Kidney (tissue), 14 donors: Measurements from ENCODE around the gene ZBTB16. TPM values are rescaled to one million over a fixed set of nuclear protein-coding genes. Genes with fewer than 3 reads are reported as not detected.
A peak's percentile ranks its signal among the peaks of the same experiment; 100 is the strongest.

ENCODE experiments used
- DNase-seq, 5 donors: peaks; one replicate each; pipeline ENCODE4 v3.0.0-alpha.2; 2013 to 2020
- FAIRE-seq: peaks from 2 replicates; lab custom pipeline; 2012; peaks lifted over from hg19 to GRCh38; lab: Jason Lieb, UNC
- H3K27ac ChIP-seq, 2 donors: one replicate each; pipeline ENCODE4 v1.7.0; 2013; ENCODE audit warnings: low read depth in 2 of 2, low read length in 2 of 2, inconsistent platforms in 1 of 2
- H3K27me3 ChIP-seq: one replicate; pipeline ENCODE4 v1.7.1; 2013; ENCODE audit warnings: low read length, inconsistent platforms; ENCODE audit not compliant: control insufficient read depth, insufficient read depth
- H3K36me3 ChIP-seq, 3 donors: one replicate each; pipeline versions ENCODE4 v1.7.0 to v1.7.1; 2013; ENCODE audit warnings: low read length in 3 of 3, control low read depth in 1 of 3, inconsistent platforms in 1 of 3; ENCODE audit not compliant: insufficient read depth in 3 of 3, control insufficient read depth in 2 of 3
- H3K4me1 ChIP-seq, 3 donors: one replicate each; pipeline versions ENCODE4 v1.7.0 to v1.7.1; 2013; ENCODE audit warnings: low read length in 3 of 3, inconsistent platforms in 1 of 3, low read depth in 1 of 3; ENCODE audit not compliant: control insufficient read depth in 2 of 3, insufficient read depth in 2 of 3
- H3K4me3 ChIP-seq, 3 donors: one replicate each; pipeline versions ENCODE4 v1.7.0 to v1.8.1; 2013; ENCODE audit warnings: low read length in 3 of 3, control low read depth in 1 of 3, inconsistent platforms in 1 of 3
- H3K9ac ChIP-seq, 3 donors: one replicate each; pipeline versions ENCODE4 v1.7.0 to v1.7.1; 2013; ENCODE audit warnings: low read length in 3 of 3, control low read depth in 1 of 3, inconsistent platforms in 1 of 3
- H3K9me3 ChIP-seq, 3 donors: one replicate each; pipeline versions ENCODE4 v1.7.0 to v1.7.1; 2013; ENCODE audit warnings: low read length in 3 of 3, control low read depth in 1 of 3, inconsistent platforms in 1 of 3; ENCODE audit not compliant: control insufficient read depth in 2 of 3, insufficient read depth in 1 of 3
- intact Hi-C: fragments of 100-400 bp; cut with DNase I; formaldehyde crosslinking; loops from one replicate; pipeline ENCODE4 v1.11.1; 2022
- polyA plus RNA-seq: library from polyadenylated mRNA; stranded (reverse); fragments of 350-450 nt; fragmentation: Illumina TruSeq; extraction: RNeasy Lipid Tissue Mini Kit (QIAGEN cat#74804); gene quantifications from one replicate; pipeline ENCODE4 v1.2.3, GENCODE V29; 2014; ENCODE audit warnings: low read depth, low replicate concordance; ENCODE audit not compliant: insufficient read depth
- total RNA-seq: library from RNA; stranded (reverse); fragmentation: NEBNext Ultra II Directional; extraction: Animal tissue kit (Norgen Biotek cat#: 25700); gene quantifications from one replicate; pipeline ENCODE4 v1.2.1, GENCODE V29; 2021
- TF ChIP-seq, protein P1 (sequence below): IDR thresholded peaks from 3 replicates; pipeline ENCODE4 v1.5.1; 2012; ENCODE audit warnings: mild to moderate bottlenecking, moderate library complexity, borderline replicate concordance; ENCODE audit not compliant: insufficient read depth; ENCODE audit errors: extremely low read depth
- donor health status: control.
- donor health status: control.
- donor health status: control.
- donor health status: control.
- donor health status: control.
- donor health status: DM: yes; HTN: yes; CAD: no.
- donor health status: Normal renal cell carcinoma (clear cell type).

Gene ZBTB16
- total and polyA plus RNA-seq, 2 donors from 2014 or later: 2.5 to 126 TPM

DNA sequence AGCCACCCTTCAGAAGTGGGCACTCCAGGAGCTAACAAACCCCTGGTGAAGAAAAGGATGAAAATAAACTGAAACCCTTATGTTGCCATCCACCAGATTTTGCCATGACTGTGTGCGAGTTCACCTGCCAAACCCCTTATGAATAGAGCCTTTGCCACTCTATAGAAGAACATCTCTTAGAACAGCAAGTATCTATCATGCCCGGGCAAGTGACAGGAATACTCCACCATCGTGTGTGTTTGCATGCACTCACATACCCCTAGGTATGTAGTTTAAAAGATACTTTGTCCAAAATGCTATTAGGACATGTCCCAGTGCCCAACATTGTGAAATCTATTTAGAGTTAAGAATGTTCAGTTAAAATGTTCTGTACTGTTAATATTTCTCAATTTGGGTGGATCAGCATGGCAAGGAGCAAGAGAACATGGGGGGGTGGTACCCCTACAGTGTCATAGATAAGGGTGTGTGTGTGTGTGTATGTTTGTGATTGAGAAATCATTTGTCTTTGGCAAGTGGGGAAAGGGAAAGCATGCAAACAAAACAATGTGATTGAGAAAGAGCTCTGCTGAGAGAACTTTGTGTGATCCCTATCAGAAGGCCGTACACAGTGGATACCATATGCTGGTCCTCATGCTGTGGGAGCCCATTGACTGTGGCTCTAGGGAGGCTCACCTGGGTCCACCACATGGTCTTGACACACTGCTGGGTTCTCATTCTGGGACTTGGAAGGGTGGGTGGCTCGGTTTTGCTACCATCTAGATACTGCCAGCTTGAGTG, 94.9 kb downstream of the ZBTB16 start:
- Histone ChIP-seq H3K9me3 (no peaks in the 10 kb centered on the region), H3K36me3 (peaks cover 0 to 8% (median 6%) of the 10 kb centered on the region in 3 donors), H3K9ac (no peak overlapping the region), H3K4me1 (peaks cover 0 to 49% (median 47%) of the 10 kb centered on the region in 3 donors), H3K4me3 (no peak overlapping the region), H3K27me3 (no peaks in the 10 kb centered on the region), H3K27ac (peak overlapping the region; percentile 38 to 84)
- peak in 1 of 5 donors; percentile 29 for DNase-seq
- TF ChIP-seq, protein P1, sequence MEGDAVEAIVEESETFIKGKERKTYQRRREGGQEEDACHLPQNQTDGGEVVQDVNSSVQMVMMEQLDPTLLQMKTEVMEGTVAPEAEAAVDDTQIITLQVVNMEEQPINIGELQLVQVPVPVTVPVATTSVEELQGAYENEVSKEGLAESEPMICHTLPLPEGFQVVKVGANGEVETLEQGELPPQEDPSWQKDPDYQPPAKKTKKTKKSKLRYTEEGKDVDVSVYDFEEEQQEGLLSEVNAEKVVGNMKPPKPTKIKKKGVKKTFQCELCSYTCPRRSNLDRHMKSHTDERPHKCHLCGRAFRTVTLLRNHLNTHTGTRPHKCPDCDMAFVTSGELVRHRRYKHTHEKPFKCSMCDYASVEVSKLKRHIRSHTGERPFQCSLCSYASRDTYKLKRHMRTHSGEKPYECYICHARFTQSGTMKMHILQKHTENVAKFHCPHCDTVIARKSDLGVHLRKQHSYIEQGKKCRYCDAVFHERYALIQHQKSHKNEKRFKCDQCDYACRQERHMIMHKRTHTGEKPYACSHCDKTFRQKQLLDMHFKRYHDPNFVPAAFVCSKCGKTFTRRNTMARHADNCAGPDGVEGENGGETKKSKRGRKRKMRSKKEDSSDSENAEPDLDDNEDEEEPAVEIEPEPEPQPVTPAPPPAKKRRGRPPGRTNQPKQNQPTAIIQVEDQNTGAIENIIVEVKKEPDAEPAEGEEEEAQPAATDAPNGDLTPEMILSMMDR: no peak
- intact Hi-C loops: no loop called here
- no peak for FAIRE-seq

DNA sequence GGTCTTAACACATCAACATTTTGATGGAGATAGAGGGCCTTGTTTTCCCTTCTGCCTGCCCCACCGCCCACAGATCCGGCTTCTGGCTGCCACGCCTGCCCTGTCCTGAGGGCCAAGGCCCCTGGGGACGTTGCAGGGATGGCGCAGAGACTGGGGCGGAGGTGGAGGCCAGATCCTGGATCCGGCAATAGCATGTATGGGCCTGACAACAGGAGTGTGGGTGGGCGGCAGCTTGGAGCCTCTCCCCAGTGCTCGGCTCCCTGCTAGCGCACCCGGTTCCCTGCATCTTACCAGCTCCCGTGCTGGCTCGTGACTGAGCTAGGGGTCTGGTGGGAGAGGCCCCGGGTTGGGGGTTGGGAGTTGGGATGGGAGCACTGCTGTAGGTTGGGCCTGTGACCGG, 95.6 kb downstream of the ZBTB16 start:
- peaks cover 0 to 47% (median 46%) of the 10 kb centered on the region in 3 donors for H3K4me1 ChIP-seq
- no peak overlapping the region for H3K9ac ChIP-seq
- H3K27ac ChIP-seq: peak overlapping the region in 1 of 2 donors; percentile 33
- TF ChIP-seq, protein P1: no peak
- intact Hi-C loops: no loop called here
- DNase-seq: peak in 1 of 5 donors; percentile 76
- H3K9me3 ChIP-seq: no peaks in the 10 kb centered on the region
- peaks cover 0 to 8% (median 6%) of the 10 kb centered on the region in 3 donors for H3K36me3 ChIP-seq
- no peaks in the 10 kb centered on the region for H3K27me3 ChIP-seq
- FAIRE-seq: no peak
- H3K4me3 ChIP-seq: no peak overlapping the region

DNA sequence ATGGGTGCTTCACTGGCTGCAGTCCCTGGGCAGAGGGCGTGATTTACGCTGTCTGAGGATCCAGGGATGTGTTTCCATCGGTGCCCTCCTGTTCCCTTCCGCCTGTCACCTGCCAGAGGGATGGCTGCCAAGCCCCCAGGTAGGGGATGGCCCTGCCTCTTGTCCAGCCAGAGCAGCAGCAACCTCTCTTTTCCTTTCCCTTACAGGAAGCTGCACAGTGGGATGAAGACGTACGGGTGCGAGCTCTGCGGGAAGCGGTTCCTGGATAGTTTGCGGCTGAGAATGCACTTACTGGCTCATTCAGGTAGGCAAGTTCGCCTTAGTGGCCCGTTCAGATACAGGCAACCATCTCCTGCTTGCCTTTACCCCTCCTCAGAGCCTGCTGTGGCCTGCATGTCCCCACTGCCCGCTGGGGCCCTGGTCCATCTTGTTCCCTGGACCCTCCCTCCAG, 96.6 kb downstream of the ZBTB16 start:
- Histone ChIP-seq H3K9me3 (no peaks in the 10 kb centered on the region), H3K36me3 (peaks cover 0 to 8% (median 6%) of the 10 kb centered on the region in 3 donors), H3K4me3 (no peak overlapping the region), H3K9ac (no peak overlapping the region), H3K27ac (no peak overlapping the region), H3K27me3 (no peaks in the 10 kb centered on the region), H3K4me1 (peaks cover 0 to 56% (median 54%) of the 10 kb centered on the region in 3 donors)
- DNase-seq (peak in 1 of 5 donors; percentile 55), FAIRE-seq (no peak)
- intact Hi-C loops: no loop called here
- TF ChIP-seq, protein P1: no peak
